Right cardiac atrium (tissue), 5 donors: ENCODE measurements around the gene C7. TPM values are rescaled to one million over a fixed set of nuclear protein-coding genes. Genes with fewer than 3 reads are reported as not detected.
A peak's percentile ranks its signal among the peaks of the same experiment; 100 is the strongest.
"Not testable (repeated sequence)": the region's sequence is repeated elsewhere in the genome, so short reads cannot be mapped to it uniquely, and the experiment has no call there.

Experiments
- ATAC-seq, 2 donors: fragments of 200-7000 bp; cut with Tn5 transposase; one replicate each; pipeline versions ENCODE4 v1.8.0 to v1.9.1; 2020; ENCODE audit warnings: moderate library complexity in 2 of 2, mild to moderate bottlenecking in 1 of 2
- DNase-seq, 3 donors: peaks; one replicate each; pipeline ENCODE4 v3.0.0-alpha.2; 2020
- H3K27ac ChIP-seq: one replicate; pipeline ENCODE4 v1.5.1; 2013; ENCODE audit warnings: mild to moderate bottlenecking, low read length, control low read depth, moderate library complexity
- H3K27me3 ChIP-seq: one replicate; pipeline ENCODE4 v1.6.1; 2013; ENCODE audit not compliant: control insufficient read depth, insufficient read depth
- H3K4me1 ChIP-seq: one replicate; pipeline ENCODE4 v1.6.1; 2013; ENCODE audit warnings: low read length; ENCODE audit not compliant: control insufficient read depth, insufficient read depth
- H3K4me3 ChIP-seq: one replicate; pipeline ENCODE4 v1.5.1; 2013; ENCODE audit warnings: low read length, control low read depth
- H3K9me3 ChIP-seq: one replicate; pipeline ENCODE4 v1.6.1; 2013; ENCODE audit warnings: low read length; ENCODE audit not compliant: control insufficient read depth
- WGBS: extraction: QIAGEN DNeasy Blood & Tissue Kit; methylation state at CpG from one replicate; pipeline ENCODE4 v1.1.7; 2013; 5-methylcytosine and 5-hydroxymethylcytosine counted together
- intact Hi-C, 4 donors: fragments of 100-400 bp; cut with DNase I; formaldehyde crosslinking; loops; one replicate each; pipeline versions ENCODE4 v1.11.0 to v1.14.0; 2022 to 2023
- polyA plus RNA-seq: library from polyadenylated mRNA; stranded (reverse); fragments of 200-250 nt; gene quantifications from one replicate; pipeline ENCODE4 v1.2.3, GENCODE V29; 2013
- total RNA-seq, 4 donors: library from RNA; stranded (reverse); fragmentation: NEBNext Ultra II Directional; extraction: Animal tissue kit (Norgen Biotek cat#: 25700); gene quantifications; one replicate each; pipeline ENCODE4 v1.2.1, GENCODE V29; 2021
- donor health status: healthy with polysubstance abuse.
- donor health status: DM: no; HTN: yes; CAD: no.
- donor health status: DM: no; HTN: no; CAD: no.
- donor health status: DM: no; HTN: yes; CAD: no; lungs with severe emphysema.
- donor health status: DM: yes; HTN: yes; CAD: no.

Gene C7
- total and polyA plus RNA-seq, 5 donors, result 518 to 1,240 (median 636) TPM

- H3K4me3 ChIP-seq, result no peak overlapping the region
- H3K27ac ChIP-seq, result no peak overlapping the region
- 31% methylated on average over 10 of the region's 10 CpGs for WGBS
- H3K27me3 ChIP-seq, result no peaks in the 10 kb centered on the region
- DNase-seq (no peak), ATAC-seq (no peak)
- H3K9me3 ChIP-seq, result no peaks in the 10 kb centered on the region
- intact Hi-C loops, result loop anchor here in 2 of 4 donors (10.0 kb wide), 2 partner anchors 125 to 1305 kb away; partner anchors contain the start of gene TTC33 (in 1 of the 2)
- H3K4me1 ChIP-seq, result no peaks in the 10 kb centered on the region
Observed at GRCh38 chr5:40879163-40879942, 29.9 kb upstream of the C7 start.

GRCh38 chr5:40882291-40882690 lies 27.0 kb upstream of the C7 start:
- H3K9me3 ChIP-seq, result no peaks in the 10 kb centered on the region
- no peak overlapping the region for H3K27ac ChIP-seq
- H3K27me3 ChIP-seq, result no peaks in the 10 kb centered on the region
- DNase-seq (no peak), ATAC-seq (no peak)
- no peak overlapping the region for H3K4me3 ChIP-seq
- no peaks in the 10 kb centered on the region for H3K4me1 ChIP-seq
- intact Hi-C loops, result no loop called here
- WGBS, result 88% methylated on average over 4 of the region's 4 CpGs

GRCh38 chr5:40883051-40883450 lies 26.2 kb upstream of the C7 start:
- H3K27ac ChIP-seq, intact Hi-C loops, H3K27me3 ChIP-seq, H3K9me3 ChIP-seq, H3K4me1 ChIP-seq, H3K4me3 ChIP-seq, ATAC-seq, DNase-seq: not testable (repeated sequence)
- 35% methylated on average over 1 of the region's 1 CpG for WGBS

GRCh38 chr5:40895440-40896425 lies 13.6 kb upstream of the C7 start:
- intact Hi-C loops, H3K4me1 ChIP-seq, H3K27me3 ChIP-seq, H3K9me3 ChIP-seq, H3K4me3 ChIP-seq, ATAC-seq, DNase-seq, H3K27ac ChIP-seq: not testable (repeated sequence)
- 81% methylated on average over 10 of the region's 10 CpGs for whole genome bisulfite sequencing

GRCh38 chr5:40904205-40904993 lies 4.9 kb upstream of the C7 start:
- 30% methylated on average over 7 of the region's 7 CpGs for WGBS
- Histone ChIP-seq H3K4me1 (no peaks in the 10 kb centered on the region), H3K9me3 (no peaks in the 10 kb centered on the region), H3K4me3 (no peak overlapping the region), H3K27me3 (no peaks in the 10 kb centered on the region), H3K27ac (peak overlapping the region; percentile 20)
- peak; percentile 94 to 95 for ATAC-seq
- intact Hi-C loops, result loop anchor here (10.0 kb wide), 7 partner anchors 210 to 930 kb away; partner anchors contain the start of gene PLCXD3 (in 1 of the 4)
- peak; percentile 62 to 79 (median 66) for DNase-seq

GRCh38 chr5:40904994-40905306 lies 4.3 kb upstream of the C7 start:
- no peaks in the 10 kb centered on the region for H3K9me3 ChIP-seq
- no peak for DNase-seq
- H3K27ac ChIP-seq, result peak overlapping the region; percentile 82
- H3K27me3 ChIP-seq, result no peaks in the 10 kb centered on the region
- ATAC-seq, result no peak
- no peaks in the 10 kb centered on the region for H3K4me1 ChIP-seq
- intact Hi-C loops, result loop anchor here (10.0 kb wide), 7 partner anchors 210 to 930 kb away; partner anchors contain the start of gene PLCXD3 (in 1 of the 4)
- 15% methylated on average over 2 of the region's 2 CpGs for WGBS
- no peak overlapping the region for H3K4me3 ChIP-seq

- no peak for ATAC-seq
- Histone ChIP-seq H3K27me3 (no peaks in the 10 kb centered on the region), H3K4me1 (no peaks in the 10 kb centered on the region), H3K4me3 (no peak overlapping the region), H3K9me3 (no peaks in the 10 kb centered on the region), H3K27ac (no peak overlapping the region)
- intact Hi-C loops, result loop anchor here (10.0 kb wide), 7 partner anchors 208 to 928 kb away; partner anchors contain the start of gene PLCXD3 (in 1 of the 4)
- WGBS, result 94% methylated on average over 1 of the region's 1 CpG
- no peak for DNase-seq
Observed at GRCh38 chr5:40906351-40906751, 2.9 kb upstream of the C7 start.

GRCh38 chr5:40909723-40910122 lies 426 bp downstream of the C7 start:
- peak overlapping the region; percentile 83 for H3K4me3 ChIP-seq
- no peaks in the 10 kb centered on the region for H3K4me1 ChIP-seq
- intact Hi-C loops, result loop anchor here (10.0 kb wide), 7 partner anchors 205 to 925 kb away; partner anchors contain the start of gene PLCXD3 (in 1 of the 4)
- 34% methylated on average over 2 of the region's 2 CpGs for WGBS
- H3K9me3 ChIP-seq, result no peaks in the 10 kb centered on the region
- no peak overlapping the region for H3K27ac ChIP-seq
- no peak for ATAC-seq
- no peaks in the 10 kb centered on the region for H3K27me3 ChIP-seq
- DNase-seq, result no peak

- peak overlapping the region; percentile 78 for H3K27ac ChIP-seq
- peak overlapping the region; percentile 61 for H3K4me3 ChIP-seq
- intact Hi-C loops, result no loop called here
- H3K4me1 ChIP-seq, result no peaks in the 10 kb centered on the region
- H3K27me3 ChIP-seq, result no peaks in the 10 kb centered on the region
- no peaks in the 10 kb centered on the region for H3K9me3 ChIP-seq
- WGBS, result 14% methylated on average over 4 of the region's 4 CpGs
- ATAC-seq (peak; percentile 67 to 73), DNase-seq (peak; percentile 54 to 81 (median 72))
Observed at GRCh38 chr5:40911266-40911665, 2.0 kb downstream of the C7 start.

GRCh38 chr5:40914835-40915234 lies 5.5 kb downstream of the C7 start:
- H3K27me3 ChIP-seq, result no peaks in the 10 kb centered on the region
- no peak for DNase-seq
- H3K4me3 ChIP-seq, result peak overlapping the region; percentile 38
- peak; percentile 72 to 80 for ATAC-seq
- 42% methylated on average over 7 of the region's 7 CpGs for WGBS
- intact Hi-C loops, result no loop called here
- H3K9me3 ChIP-seq, result no peaks in the 10 kb centered on the region
- H3K4me1 ChIP-seq, result no peaks in the 10 kb centered on the region
- H3K27ac ChIP-seq, result no peak overlapping the region
